ENCODE measurements around the gene RSAD2. TPM values are rescaled to one million over a fixed set of nuclear protein-coding genes. Genes with fewer than 3 reads are reported as not detected.
"Not testable (repeated sequence)": the region's sequence is repeated elsewhere in the genome, so short reads cannot be mapped to it uniquely, and the experiment has no call there.

RSAD2 gene
- total RNA-seq, 2 donors from 2014 or later: 2.2 to 6.8 TPM

DNA sequence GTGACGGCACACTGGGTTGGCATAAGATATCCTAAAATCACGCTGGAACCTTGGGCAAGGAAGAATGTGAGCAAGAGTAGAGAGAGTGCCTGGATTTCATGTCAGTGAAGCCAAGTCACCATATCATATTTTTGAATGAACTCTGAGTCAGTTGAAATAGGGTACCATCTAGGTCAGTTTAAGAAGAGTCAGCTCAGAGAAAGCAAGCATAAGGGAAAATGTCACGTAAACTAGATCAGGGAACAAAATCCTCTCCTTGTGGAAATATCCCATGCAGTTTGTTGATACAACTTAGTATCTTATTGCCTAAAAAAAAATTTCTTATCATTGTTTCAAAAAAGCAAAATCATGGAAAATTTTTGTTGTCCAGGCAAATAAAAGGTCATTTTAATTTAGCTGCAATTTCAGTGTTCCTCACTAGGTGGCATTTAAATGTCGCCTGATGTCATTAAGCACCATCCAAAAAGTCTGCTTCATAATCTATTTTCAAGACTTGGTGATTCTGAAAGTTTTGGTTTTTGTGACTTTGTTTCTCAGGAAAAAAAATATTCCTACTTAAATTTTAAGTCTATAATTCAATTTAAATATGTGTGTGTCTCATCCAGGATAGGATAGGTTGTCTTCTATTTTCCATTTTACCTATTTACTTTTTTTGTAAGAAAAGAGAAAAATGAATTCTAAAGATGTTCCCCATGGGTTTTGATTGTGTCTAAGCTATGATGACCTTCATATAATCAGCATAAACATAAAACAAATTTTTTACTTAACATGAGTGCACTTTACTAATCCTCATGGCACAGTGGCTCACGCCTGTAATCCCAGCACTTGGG lies 19.6 kb downstream of the RSAD2 start:
- no peak for ATAC-seq
- no peak for DNase-seq (ENCODE audit: low spot score)
- no peak overlapping the region for H3K27ac Mint-ChIP-seq
- H3K9me3 Mint-ChIP-seq: peaks cover 8% of the 10 kb centered on the region
- H3K4me1 Mint-ChIP-seq (ENCODE audit: low read depth in 2 of 2): peaks cover 3 to 19% of the 10 kb centered on the region in 2 donors
- peaks cover 20% of the 10 kb centered on the region for H3K36me3 Mint-ChIP-seq
- no peaks in the 10 kb centered on the region for H3K27me3 Mint-ChIP-seq
- H3K4me3 Mint-ChIP-seq: no peak overlapping the region

DNA sequence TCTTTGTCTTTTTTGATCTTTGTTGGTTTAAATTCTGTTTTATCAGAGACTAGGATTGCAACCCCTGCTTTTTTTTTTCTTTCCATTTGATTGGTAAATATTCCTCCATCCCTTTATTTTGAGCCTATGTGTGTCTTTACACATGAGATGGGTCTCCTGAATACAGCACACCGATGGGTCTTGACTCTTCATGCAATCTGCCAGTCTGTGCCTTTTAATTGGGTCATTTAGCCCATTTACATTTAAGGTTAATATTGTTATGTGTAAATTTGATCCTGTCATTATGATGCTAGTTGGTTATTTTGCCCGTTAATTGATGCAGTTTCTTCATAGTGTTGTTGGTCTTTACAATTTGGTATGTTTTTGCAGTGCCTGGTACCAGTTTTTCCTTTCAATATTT lies 25.0 kb downstream of the RSAD2 start:
- not testable (repeated sequence) for ATAC-seq; DNase-seq (ENCODE audit: low spot score); H3K27me3 Mint-ChIP-seq; H3K4me3 Mint-ChIP-seq
- Mint-ChIP-seq H3K9me3 (peaks cover 11% of the 10 kb centered on the region), H3K36me3 (peaks cover 43% of the 10 kb centered on the region), H3K4me1 (ENCODE audit: low read depth in 2 of 2) (peaks cover 35 to 54% of the 10 kb centered on the region in 2 donors), H3K27ac (peak overlapping the region in 1 of 2 donors; percentile 2)

DNA sequence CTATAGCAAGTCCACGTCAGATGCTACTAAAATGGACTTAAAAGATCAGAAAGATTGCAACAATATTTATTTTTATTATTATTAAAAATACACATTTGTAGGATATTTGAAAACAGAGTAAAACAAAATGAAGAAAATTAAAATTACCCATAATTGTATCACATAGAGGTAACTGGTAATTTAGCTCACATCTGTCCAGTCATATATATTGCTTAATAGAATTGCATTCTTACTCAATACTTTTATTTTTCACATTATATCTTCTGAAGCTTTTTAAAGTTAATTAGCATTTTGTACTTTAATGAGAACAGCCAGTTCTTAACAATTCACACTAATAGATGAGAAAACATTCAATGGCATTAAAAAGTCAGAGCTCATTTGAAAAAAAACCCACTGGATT lies 28.1 kb downstream of the RSAD2 start:
- H3K27ac Mint-ChIP-seq: peak overlapping the region; percentile 92

DNA sequence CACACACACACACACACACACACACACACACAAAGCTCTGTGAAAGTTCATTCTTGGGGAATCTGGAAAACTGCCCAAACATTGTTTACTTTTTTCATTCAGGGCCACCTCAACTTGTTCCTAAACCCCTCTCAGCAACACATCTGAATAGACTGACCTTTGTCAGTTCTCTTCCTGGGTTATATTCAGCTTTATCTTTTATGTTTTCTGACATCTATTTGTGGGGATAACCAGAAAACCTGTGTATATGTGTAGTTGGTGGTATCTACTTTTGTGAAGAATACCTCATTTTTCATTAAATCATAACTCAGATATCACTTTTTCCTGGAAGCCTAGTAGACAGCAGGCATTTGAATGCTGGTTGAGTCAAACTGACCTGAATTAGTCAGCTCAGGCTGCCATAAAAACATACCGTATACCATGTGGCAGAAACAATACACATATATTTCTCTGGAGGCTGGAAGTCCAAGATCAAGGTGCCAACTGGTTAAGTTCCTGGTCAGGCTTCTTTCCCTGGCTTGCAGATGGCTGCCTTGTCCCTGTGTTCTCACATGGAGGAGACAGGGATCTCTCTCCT lies 28.7 kb downstream of the RSAD2 start:
- peak overlapping the region; percentile 92 for H3K27ac Mint-ChIP-seq
- H3K27me3 Mint-ChIP-seq: no peaks in the 10 kb centered on the region
- H3K4me3 Mint-ChIP-seq: peak overlapping the region; percentile 83
- H3K36me3 Mint-ChIP-seq: peaks cover 35% of the 10 kb centered on the region
- peaks cover 15% of the 10 kb centered on the region for H3K9me3 Mint-ChIP-seq
- ATAC-seq (peak; percentile 69 to 78), DNase-seq (ENCODE audit: low spot score) (no peak)
- peaks cover 71 to 80% of the 10 kb centered on the region in 2 donors for H3K4me1 Mint-ChIP-seq (ENCODE audit: low read depth in 2 of 2)

More for the DNA sequence above, 28.1 kb downstream of the RSAD2 start:
- Mint-ChIP-seq H3K4me3 (no peak overlapping the region), H3K4me1 (ENCODE audit: low read depth in 2 of 2) (peaks cover 66 to 74% of the 10 kb centered on the region in 2 donors), H3K9me3 (peaks cover 14% of the 10 kb centered on the region), H3K36me3 (peaks cover 39% of the 10 kb centered on the region), H3K27me3 (no peaks in the 10 kb centered on the region)
- no peak for DNase-seq (ENCODE audit: low spot score)
- ATAC-seq: no peak

DNA sequence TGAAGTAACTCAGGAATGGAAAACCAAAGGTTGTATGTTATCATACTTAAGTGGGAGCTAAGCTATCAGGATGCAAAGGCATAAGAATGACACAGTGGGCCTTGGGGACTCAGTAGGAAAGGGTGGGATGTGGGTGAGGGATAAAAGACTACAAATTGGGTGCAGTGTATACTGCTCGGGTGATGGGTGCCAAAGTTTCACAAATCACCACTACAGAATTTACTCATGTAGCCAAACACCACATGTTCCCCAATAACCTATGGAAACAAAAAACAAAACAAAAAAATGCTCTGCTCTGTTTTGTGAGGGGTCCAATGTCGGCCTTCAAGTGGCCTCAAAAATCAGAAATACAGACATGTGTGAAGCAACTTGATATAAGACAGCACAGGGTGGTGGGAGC lies 30.7 kb downstream of the RSAD2 start:
- ATAC-seq (peak in 1 of 2 donors; percentile 10), DNase-seq (ENCODE audit: low spot score) (no peak)
- H3K9me3 Mint-ChIP-seq: peaks cover 8% of the 10 kb centered on the region
- H3K27ac Mint-ChIP-seq: peak overlapping the region; percentile 92
- peaks cover 74 to 82% of the 10 kb centered on the region in 2 donors for H3K4me1 Mint-ChIP-seq (ENCODE audit: low read depth in 2 of 2)
- peak overlapping the region; percentile 83 for H3K4me3 Mint-ChIP-seq
- H3K36me3 Mint-ChIP-seq: peaks cover 15% of the 10 kb centered on the region
- no peaks in the 10 kb centered on the region for H3K27me3 Mint-ChIP-seq

DNA sequence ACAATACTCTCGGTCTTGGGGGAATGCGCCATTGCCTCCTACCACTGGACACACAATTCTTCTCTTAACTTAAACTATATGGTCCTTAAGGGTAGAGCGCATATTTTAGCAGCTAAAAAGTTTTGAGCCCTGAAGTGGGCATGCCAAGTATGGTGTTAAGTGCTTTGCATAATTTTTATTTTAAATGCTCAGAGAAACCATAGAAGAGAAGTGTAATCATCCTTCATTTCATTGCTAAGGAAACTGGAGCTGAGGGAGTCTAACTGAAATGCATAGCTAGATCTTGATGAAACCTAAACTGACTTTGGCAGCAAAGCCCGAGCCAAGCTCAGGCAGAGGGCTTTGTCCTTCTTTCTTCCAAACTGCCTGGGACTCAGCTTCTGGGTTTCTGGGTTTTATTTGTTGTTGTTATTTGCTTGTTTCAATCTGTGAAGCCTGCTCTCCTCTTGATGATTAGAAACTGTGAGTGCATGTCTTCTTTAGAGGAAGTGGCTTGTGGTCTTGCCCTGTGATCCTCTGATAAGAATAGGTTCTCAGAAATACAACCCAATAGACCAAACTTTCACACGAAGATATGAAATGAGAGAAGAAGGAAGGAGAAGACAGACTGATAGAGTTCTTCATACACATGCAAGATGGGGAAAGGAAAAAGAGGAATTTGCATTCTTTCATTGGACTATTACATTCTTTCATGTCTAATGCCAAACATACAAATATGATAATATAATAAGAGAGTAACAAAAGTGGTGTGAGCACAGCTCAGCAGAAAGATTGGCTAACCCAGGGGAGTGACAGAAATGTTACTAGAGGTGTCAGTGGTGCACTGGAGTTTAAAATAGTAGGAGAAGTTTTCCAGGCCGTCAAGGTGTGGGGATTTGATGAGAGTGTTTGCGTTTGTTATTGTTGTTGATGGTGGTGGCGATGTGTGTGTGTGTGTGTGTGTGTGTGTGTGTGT lies 32.1 kb downstream of the RSAD2 start:
- Mint-ChIP-seq H3K9me3 (peaks cover 6% of the 10 kb centered on the region), H3K36me3 (peaks cover 17% of the 10 kb centered on the region), H3K27me3 (no peaks in the 10 kb centered on the region), H3K4me3 (peak overlapping the region; percentile 83), H3K27ac (peak overlapping the region; percentile 92), H3K4me1 (ENCODE audit: low read depth in 2 of 2) (peaks cover 81 to 89% of the 10 kb centered on the region in 2 donors)
- no peak for DNase-seq (ENCODE audit: low spot score)
- ATAC-seq: peak; percentile 81 to 86

DNA sequence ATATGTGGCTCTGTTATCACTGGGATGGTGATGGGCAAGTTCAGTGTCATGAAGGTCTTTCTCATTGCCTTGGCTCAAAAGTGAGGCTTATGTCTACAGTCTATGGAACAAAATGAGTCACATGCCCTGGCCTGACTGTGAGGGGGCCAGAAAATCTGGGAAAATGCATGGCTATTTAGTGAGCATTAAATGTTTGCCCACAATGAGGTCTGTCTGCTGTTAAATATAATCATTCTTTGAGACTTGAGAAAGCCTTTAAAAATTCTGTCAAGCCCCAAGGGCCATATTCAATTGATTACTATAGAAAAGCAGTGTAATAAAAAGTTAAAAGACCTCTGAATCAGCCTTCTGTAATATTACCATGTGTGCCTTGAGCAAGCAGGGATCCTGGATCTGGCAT lies 34.1 kb downstream of the RSAD2 start:
- Mint-ChIP-seq H3K9me3 (peaks cover 6% of the 10 kb centered on the region), H3K4me1 (ENCODE audit: low read depth in 2 of 2) (peaks cover 81 to 88% of the 10 kb centered on the region in 2 donors), H3K27ac (peak overlapping the region; percentile 92), H3K36me3 (peaks cover 17% of the 10 kb centered on the region), H3K27me3 (no peaks in the 10 kb centered on the region), H3K4me3 (peak overlapping the region; percentile 83)
- no peak for DNase-seq (ENCODE audit: low spot score)
- ATAC-seq: no peak

DNA sequence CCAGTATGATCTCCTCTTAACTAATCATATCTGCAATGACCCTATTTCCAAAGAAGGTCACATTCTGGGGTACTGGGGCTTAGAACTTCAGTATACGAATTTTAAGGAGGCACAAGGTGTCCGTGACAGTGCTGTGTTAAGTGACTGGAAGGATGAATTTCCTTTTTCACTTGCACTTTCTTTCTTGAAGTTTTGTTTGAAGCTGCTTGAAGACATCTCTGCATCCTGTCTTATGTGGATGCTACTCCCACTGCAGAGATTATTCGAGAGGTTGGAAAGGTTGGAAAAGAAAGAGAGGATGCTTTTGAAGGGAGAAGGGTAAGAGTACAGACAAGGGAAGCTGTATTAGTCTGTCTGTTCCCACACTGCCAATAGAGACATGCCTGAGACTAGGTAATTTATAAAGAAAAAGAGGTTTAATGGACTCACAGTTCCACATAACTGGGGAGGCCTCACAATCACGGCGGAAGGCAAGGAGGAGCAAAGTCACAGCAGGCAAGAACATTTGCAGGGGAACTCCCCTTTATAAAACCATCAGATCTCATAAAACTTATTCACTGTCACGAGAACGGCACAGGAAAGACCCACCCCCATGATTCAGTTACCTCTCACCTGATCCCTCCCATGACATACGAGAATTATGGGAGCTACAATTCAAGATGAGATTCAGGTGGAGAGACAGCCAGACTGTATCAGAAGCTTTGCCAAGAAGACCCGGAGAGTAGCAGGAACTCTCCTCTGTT lies 36.0 kb downstream of the RSAD2 start:
- H3K27ac Mint-ChIP-seq: peak overlapping the region; percentile 92
- H3K36me3 Mint-ChIP-seq: peaks cover 7% of the 10 kb centered on the region
- DNase-seq (ENCODE audit: low spot score) (no peak), ATAC-seq (no peak)
- peak overlapping the region; percentile 69 for H3K4me3 Mint-ChIP-seq
- no peaks in the 10 kb centered on the region for H3K27me3 Mint-ChIP-seq
- H3K4me1 Mint-ChIP-seq (ENCODE audit: low read depth in 2 of 2): peaks cover 62 to 71% of the 10 kb centered on the region in 2 donors
- peaks cover 6% of the 10 kb centered on the region for H3K9me3 Mint-ChIP-seq

DNA sequence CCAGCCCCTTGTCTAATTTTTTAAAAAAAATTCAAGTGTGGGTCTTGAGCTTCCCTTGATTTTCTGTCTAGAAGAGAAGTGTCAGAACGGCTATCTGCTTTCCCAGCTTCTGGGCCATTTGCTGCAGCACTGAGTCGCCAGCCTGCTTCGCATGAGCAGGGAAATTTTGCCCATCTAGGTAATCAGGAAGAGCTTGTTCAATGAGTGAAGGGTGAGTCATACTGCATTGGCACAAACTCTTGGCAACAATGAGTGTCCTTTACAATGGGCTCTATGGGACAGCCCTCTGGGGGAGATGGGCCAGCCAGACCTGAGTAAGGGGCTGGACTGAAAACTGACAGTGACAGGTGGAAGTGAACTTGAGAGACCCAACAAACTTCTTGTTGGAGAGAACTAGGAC lies 37.3 kb downstream of the RSAD2 start:
- Mint-ChIP-seq H3K36me3 (peaks cover 7% of the 10 kb centered on the region), H3K27me3 (no peaks in the 10 kb centered on the region), H3K4me3 (peak overlapping the region; percentile 50), H3K27ac (peak overlapping the region; percentile 44 to 65), H3K4me1 (ENCODE audit: low read depth in 2 of 2) (peaks cover 60 to 69% of the 10 kb centered on the region in 2 donors), H3K9me3 (peaks cover 3% of the 10 kb centered on the region)
- ATAC-seq (no peak), DNase-seq (ENCODE audit: low spot score) (no peak)

DNA sequence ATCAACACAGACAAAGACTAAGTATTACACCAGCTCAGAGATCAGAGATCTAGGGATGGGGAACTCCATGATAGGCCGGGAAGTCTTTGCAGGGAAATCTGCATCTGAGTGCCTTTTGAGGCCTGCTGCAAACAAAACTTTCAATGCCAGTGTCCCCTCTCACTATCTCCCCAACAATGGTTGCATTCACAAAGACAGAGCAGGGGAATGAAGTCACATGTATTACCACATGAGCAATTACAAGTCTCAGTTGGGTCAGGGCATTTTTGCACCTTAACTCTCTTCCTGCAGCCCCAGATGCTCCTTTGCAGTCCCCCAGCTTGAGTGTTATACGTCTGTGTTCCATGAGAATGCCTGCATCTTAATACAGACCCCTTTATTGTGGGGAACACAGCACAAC lies 37.8 kb downstream of the RSAD2 start:
- DNase-seq (ENCODE audit: low spot score) (no peak), ATAC-seq (no peak)
- peaks cover 3% of the 10 kb centered on the region for H3K9me3 Mint-ChIP-seq
- peaks cover 7% of the 10 kb centered on the region for H3K36me3 Mint-ChIP-seq
- peaks cover 54 to 63% of the 10 kb centered on the region in 2 donors for H3K4me1 Mint-ChIP-seq (ENCODE audit: low read depth in 2 of 2)
- peak overlapping the region in 1 of 2 donors; percentile 65 for H3K27ac Mint-ChIP-seq
- no peaks in the 10 kb centered on the region for H3K27me3 Mint-ChIP-seq
- H3K4me3 Mint-ChIP-seq: peak overlapping the region; percentile 50

DNA sequence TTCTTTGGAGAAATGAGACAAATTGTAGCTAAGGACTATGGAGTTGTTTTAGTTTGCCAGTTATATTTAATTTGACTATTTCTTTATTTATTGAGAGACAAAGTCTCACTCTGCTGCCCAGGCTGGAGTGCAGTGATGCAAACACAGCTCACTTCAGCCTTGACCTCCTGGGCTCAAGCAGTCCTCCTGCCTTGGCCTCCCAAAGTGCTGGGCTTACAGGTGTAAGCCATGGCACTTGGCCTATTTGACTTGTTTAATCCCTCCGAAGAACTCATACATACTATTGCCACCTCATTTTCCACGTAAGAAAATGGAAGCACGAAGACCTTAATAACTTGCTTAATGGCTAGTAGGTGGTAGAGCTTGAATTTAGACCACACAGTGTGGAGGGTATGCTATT lies 38.6 kb downstream of the RSAD2 start:
- no peak for ATAC-seq
- DNase-seq (ENCODE audit: low spot score): no peak
- Mint-ChIP-seq H3K27me3 (no peaks in the 10 kb centered on the region), H3K4me3 (peak overlapping the region; percentile 66), H3K4me1 (ENCODE audit: low read depth in 2 of 2) (peaks cover 48 to 57% of the 10 kb centered on the region in 2 donors), H3K9me3 (peaks cover 2% of the 10 kb centered on the region), H3K36me3 (peaks cover 7% of the 10 kb centered on the region), H3K27ac (peak overlapping the region; percentile 17 to 59)

DNA sequence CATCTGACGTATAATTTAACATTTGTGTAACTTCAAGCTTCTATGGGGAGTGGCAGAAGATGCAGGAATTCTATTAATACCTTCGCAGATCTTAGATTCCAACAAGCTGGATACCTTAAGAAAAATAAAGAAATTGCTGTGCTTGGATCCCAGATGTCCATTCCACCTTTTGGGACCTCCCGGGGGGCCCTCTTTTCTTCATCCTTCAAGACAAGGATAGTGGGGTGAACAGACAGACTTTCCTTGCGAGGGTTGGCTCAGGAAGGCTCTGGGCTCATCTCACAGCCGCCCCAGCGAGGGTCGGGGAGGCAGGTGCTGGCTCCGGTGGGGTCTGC lies 39.1 kb downstream of the RSAD2 start:
- Mint-ChIP-seq H3K27me3 (no peaks in the 10 kb centered on the region), H3K9me3 (no peaks in the 10 kb centered on the region), H3K4me1 (ENCODE audit: low read depth in 2 of 2) (peaks cover 46 to 55% of the 10 kb centered on the region in 2 donors), H3K4me3 (peak overlapping the region; percentile 66), H3K27ac (peak overlapping the region; percentile 17 to 59), H3K36me3 (peaks cover 7% of the 10 kb centered on the region)
- DNase-seq (ENCODE audit: low spot score) (no peak), ATAC-seq (no peak)

All from natural killer cell treated with Interleukin-12 subunit alpha and Interleukin-12 subunit beta and Interleukin-15 and Interleukin-18, amount 100 ng/mL, for 72 hours (primary cell).